GM19463 (cell line): Measurements from ENCODE around the gene CAPN8.

Experiments used
- ATAC-seq: cut with Tn5 transposase; IDR thresholded peaks from one replicate; pipeline ENCODE4 v1.9.1; 2021; ENCODE audit warnings: mild to moderate bottlenecking, moderate library complexity; ENCODE audit not compliant: unreplicated experiment

CAPN8 gene

DNA sequence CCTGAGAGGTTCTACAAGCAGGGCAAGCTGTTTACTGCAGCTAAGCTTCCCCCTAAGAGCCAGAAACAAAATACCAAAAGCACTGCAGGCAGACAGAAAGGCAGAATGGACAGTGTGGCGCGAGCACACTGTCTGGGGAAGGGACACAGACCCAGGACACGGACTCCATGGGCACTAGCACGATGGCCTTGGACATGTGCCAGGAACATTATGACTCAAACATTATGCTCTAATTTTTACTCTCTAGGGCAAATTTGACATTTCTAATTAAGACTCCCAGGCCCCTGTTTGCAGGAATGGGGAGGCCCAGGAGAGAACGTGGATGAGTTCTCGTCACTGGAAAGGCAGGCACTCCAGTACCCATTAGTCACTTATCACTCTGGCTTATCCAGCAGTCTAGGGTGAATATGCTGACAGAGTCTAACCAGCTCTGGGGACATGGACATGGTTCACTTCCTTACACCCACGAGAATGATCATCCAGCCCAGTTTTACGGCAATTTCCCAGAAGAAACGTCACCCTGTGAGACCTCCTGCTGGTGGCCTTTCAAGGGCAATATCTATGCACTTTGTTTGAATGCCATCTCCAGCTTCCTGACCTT lies 45.1 kb downstream of the CAPN8 start:
- ATAC-seq = no peak

- no peak for ATAC-seq
Observed at GRCh38 chr1:223618680-223619079, 46.8 kb downstream of the CAPN8 start.

- no peak for ATAC-seq
Observed at GRCh38 chr1:223617323-223618070, 48.0 kb downstream of the CAPN8 start.

DNA sequence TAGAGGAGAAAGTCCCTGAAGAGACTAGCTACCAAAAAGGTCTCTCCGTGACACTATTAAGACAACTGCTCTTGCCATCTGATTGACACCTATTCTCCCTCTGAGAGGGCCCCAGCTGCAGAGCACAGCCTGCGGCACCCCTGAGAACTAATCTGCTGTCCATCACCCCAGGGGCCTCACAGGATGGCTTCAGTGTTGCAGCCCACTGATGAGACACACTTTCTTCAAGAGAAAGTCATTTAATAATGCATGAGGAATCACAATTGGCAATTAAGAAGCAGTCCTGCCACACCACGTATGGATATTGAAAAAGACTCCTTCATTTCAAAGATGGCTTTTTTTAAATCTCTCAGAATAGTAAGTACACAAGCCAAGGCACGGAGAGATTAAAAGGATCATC lies 48.9 kb downstream of the CAPN8 start:
- no peak for ATAC-seq

GRCh38 chr1:223611936-223612335 lies 53.6 kb downstream of the CAPN8 start:
- no peak for ATAC-seq

DNA sequence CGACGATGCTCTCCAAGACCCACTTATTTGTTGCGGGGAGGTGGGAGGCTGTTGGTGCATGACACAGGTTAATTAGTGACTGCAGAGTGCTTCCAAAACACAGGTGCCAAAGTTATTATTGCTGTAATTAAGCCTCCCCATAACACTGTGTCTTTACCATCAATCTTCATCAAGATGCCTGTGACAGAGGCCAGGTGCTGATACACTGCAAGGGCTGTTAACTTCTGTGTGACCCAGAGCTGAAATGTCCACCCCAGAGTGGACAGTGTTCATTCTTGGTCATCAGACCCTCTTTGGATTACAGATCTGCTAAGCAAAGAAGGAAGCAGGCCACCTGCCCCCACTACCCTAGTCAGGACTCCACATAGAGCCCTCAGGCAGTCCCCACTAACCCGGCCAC lies 55.5 kb downstream of the CAPN8 start:
- no peak for ATAC-seq

DNA sequence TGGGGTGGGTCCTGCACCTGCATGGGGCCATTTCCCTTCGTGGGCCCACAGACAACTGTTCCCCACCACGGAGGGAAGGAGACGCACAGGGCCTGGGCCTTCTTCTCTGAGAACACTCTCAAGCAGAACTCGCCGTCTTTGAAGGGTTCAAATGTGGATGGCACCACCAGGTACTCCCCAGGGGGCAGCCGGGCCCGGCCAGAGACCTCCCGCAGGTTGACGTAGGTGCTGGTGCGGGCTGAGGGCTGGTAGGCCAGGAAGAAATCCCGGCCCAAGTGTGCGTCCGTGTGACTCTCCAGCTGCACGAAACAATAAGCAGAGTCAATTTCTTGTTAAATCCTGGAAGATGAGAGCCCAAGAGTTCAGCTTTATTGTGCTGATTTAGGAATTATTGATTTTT lies 56.4 kb downstream of the CAPN8 start:
- ATAC-seq = no peak

DNA sequence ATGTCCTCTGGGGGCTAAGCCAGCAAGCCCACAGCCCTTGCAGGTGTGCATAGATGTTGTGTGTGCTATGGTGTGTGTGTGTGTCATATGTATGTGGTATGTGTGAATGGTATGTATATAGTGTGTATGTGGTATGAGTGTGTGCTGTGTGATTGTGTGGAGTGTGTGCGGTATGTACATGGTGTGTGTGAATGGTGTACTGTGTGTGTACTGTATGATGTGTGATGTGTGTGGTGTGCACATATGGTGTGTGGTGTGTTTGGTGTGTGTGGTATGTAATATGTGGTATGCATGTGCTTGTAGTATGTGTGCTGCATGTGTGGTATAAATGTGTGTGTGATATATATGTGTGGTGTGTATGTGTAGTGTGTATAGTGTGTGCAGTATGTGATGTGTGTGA lies 107.0 kb downstream of the CAPN8 start:
- ATAC-seq = no peak

- no peak for ATAC-seq
Observed at GRCh38 chr1:223557130-223557475, 108.4 kb downstream of the CAPN8 start.

DNA sequence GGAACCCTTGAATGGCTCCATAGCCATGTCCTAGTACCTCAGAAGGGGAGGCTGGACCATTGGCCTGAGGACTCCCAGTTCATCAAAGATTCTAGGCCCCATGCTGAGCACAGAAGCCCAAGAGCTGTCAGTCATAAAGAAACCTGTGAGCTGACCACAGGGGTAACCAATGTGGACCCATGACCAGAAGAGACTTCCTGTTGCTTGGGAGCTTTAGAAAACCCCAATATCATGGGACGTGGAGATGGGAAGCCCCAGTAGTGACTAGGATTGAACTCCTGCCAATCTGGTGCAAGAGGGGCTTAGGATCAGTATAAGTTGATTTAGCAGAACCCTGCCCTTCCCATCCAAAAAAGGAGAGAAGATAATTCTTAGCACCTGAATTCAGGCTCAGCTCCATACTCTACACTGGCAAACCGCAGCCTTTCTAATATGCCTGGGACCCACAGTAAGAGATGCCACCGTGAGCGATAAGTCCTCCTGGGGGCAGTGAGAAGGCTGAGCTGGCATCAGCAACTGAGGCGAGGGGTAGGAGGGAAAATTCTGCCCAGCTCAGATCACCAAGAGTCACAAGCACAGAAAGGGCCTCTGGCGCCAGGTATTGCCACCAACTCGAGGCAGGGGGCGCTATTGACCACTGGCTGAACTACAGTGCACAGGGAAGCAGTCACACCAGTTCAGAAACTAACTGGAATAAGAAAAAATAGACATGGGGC lies 108.9 kb downstream of the CAPN8 start:
- ATAC-seq = peak; percentile 95

GRCh38 chr1:223553957-223554356 lies 111.5 kb downstream of the CAPN8 start:
- ATAC-seq = no peak

- ATAC-seq = no peak
Observed at GRCh38 chr1:223551610-223552009, 113.9 kb downstream of the CAPN8 start.

DNA sequence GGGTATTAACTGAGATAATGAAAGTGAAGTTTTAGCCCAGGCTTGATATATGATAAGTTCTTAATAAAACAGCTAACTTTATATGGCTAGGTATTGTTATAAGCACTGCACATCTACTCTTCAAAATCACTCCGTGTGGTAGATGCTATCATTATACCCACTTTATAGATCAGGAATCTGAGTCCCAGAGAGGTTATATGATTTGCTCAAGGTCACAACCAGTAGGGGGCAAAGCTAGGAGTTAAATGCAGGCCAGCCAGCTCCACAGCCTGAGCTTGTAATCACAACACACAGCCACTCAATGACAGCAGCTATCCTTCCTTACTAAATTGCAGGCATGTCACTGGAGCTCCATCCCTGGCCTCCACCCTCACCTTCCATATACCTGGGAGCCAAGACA lies 115.8 kb downstream of the CAPN8 start:
- ATAC-seq = no peak

DNA sequence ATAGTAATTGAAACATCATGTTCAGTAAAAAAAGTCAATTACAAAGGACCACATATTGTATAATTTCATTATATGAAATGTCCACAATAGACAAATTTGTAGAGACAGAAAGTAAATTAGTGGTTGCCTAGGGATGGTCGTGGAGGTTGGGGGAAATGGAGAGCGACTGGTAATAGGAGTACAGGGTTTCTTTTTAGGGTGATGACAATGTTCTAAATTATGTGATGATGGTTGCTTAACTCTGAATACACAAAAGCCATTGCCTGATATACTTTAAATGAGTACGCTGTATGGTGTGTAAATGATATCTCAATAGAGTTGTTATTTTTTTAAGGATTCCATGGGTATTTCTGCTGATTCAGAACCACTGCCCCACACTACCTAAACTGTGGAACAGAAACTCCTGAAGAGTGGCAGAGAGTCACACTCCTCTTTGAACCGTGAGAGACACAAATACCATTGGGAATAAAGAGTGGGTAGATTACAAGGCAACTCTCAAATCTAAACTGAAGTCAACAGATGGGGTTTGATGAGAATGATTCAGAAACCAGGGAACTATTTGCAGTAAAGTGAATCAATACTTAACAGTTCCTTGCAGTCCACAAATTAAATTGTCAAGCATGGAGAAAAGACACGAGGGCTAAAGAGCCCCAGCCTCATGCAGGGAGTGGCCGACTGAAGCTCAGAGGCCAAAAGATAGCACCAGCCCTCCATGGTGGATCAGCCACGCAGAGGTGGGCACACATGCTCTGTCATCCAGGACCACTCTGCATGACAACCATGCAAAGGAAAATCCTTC lies 118.0 kb downstream of the CAPN8 start:
- no peak for ATAC-seq

GRCh38 chr1:223545343-223545742 lies 120.2 kb downstream of the CAPN8 start:
- no peak for ATAC-seq

- ATAC-seq = no peak
Observed at GRCh38 chr1:223543560-223543959, 121.9 kb downstream of the CAPN8 start.

GRCh38 chr1:223542831-223543230 lies 122.7 kb downstream of the CAPN8 start:
- no peak for ATAC-seq

- ATAC-seq = no peak
Observed at GRCh38 chr1:223540485-223541106, 124.9 kb downstream of the CAPN8 start.

GRCh38 chr1:223539750-223540149 lies 125.8 kb downstream of the CAPN8 start:
- no peak for ATAC-seq

DNA sequence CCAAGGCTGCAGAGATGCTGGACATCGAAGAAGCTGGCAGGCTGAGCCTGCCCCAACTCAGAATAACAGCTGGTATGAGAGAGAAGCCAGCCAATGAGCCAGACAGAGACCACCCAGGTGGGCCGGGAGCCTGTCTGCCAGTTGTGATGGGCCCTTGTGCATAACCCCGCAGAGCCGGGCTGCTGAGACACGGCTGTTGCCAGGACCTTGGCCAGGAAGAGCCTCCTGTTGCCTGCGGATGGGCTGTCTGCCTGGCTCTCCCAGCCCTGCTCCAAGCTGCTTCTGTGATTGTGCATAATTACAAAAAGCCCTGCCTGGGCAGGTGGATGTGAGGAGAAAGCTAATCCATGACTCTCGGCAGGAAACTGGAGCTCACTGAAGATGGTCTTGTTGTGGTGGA lies 126.5 kb downstream of the CAPN8 start:
- no peak for ATAC-seq

GRCh38 chr1:223535319-223535718 lies 130.2 kb downstream of the CAPN8 start:
- ATAC-seq = no peak
